Measurements from ENCODE around the gene CACNA1E. TPM values are rescaled to one million over a fixed set of nuclear protein-coding genes. Genes with fewer than 3 reads are reported as not detected.

CACNA1E gene
- total and polyA plus RNA-seq, 7 experiments from 2014 or later = 0.07 TPM; not detected in 6

GRCh38 chr1:181660621-181661020 lies 177.3 kb downstream of the CACNA1E start:
- no peaks in the 10 kb centered on the region for H3K36me3 Mint-ChIP-seq
- no peak overlapping the region for H3K27ac Mint-ChIP-seq
- H3K27me3 Mint-ChIP-seq = peaks cover 21 to 38% (median 27%) of the 10 kb centered on the region in 5 donors
- CTCF ChIA-PET = no interaction called here
- no peak overlapping the region for H3K27ac ChIP-seq (ENCODE audit: low read depth, low read length)
- intact Hi-C loops (cut with micrococcal nuclease) = no loop called here
- H3K36me3 ChIP-seq (ENCODE audit: control insufficient read depth in 2 of 3, insufficient read depth in 3 of 3, low read length in 3 of 3) = no peaks in the 10 kb centered on the region
- POLR2A ChIA-PET = no interaction called here
- H3K4me3 ChIP-seq (ENCODE audit: low read length) = no peak overlapping the region
- H3K4me3 Mint-ChIP-seq = no peak overlapping the region
- no peak for DNase-seq
- H3K4me1 ChIP-seq (ENCODE audit: control insufficient read depth in 2 of 2, insufficient read depth in 2 of 2, low read length in 2 of 2) = no peaks in the 10 kb centered on the region
- H3K9me3 ChIP-seq (ENCODE audit: control insufficient read depth in 2 of 3, low read length in 3 of 3) = no peaks in the 10 kb centered on the region
- H3K27me3 ChIP-seq (ENCODE audit: control insufficient read depth in 2 of 2, insufficient read depth in 2 of 2, low read length in 2 of 2) = no peaks in the 10 kb centered on the region
- H3K9me3 Mint-ChIP-seq = peaks cover 0 to 4% (median 0%) of the 10 kb centered on the region in 11 donors
- no peak for ATAC-seq
- H3K4me1 Mint-ChIP-seq = no peaks in the 10 kb centered on the region

- Mint-ChIP-seq H3K9me3 (peaks cover 0 to 4% (median 0%) of the 10 kb centered on the region in 11 donors), H3K4me1 (no peaks in the 10 kb centered on the region), H3K4me3 (no peak overlapping the region), H3K27me3 (peaks cover 21 to 42% (median 33%) of the 10 kb centered on the region in 5 donors), H3K36me3 (no peaks in the 10 kb centered on the region), H3K27ac (no peak overlapping the region)
- H3K36me3 ChIP-seq (ENCODE audit: control insufficient read depth in 2 of 3, insufficient read depth in 3 of 3, low read length in 3 of 3) = no peaks in the 10 kb centered on the region
- H3K27me3 ChIP-seq (ENCODE audit: control insufficient read depth in 2 of 2, insufficient read depth in 2 of 2, low read length in 2 of 2) = no peaks in the 10 kb centered on the region
- no peak for ATAC-seq
- intact Hi-C loops (cut with micrococcal nuclease) = no loop called here
- POLR2A ChIA-PET = no interaction called here
- no peaks in the 10 kb centered on the region for H3K9me3 ChIP-seq (ENCODE audit: control insufficient read depth in 2 of 3, low read length in 3 of 3)
- no peak for DNase-seq
- no peak overlapping the region for H3K27ac ChIP-seq (ENCODE audit: low read depth, low read length)
- H3K4me1 ChIP-seq (ENCODE audit: control insufficient read depth in 2 of 2, insufficient read depth in 2 of 2, low read length in 2 of 2) = no peaks in the 10 kb centered on the region
- no peak overlapping the region for H3K4me3 ChIP-seq (ENCODE audit: low read length)
- CTCF ChIA-PET = no interaction called here
These were observed 178.3 kb downstream of the CACNA1E start for GRCh38 chr1:181661569-181661968.

- intact Hi-C loops (cut with micrococcal nuclease) = no loop called here
- DNase-seq (no peak), ATAC-seq (no peak)
- Histone ChIP-seq H3K9me3 (ENCODE audit: control insufficient read depth in 2 of 3, low read length in 3 of 3) (no peaks in the 10 kb centered on the region), H3K4me3 (ENCODE audit: low read length) (no peak overlapping the region), H3K27ac (ENCODE audit: low read depth, low read length) (no peak overlapping the region), H3K36me3 (ENCODE audit: control insufficient read depth in 2 of 3, insufficient read depth in 3 of 3, low read length in 3 of 3) (no peaks in the 10 kb centered on the region), H3K27me3 (ENCODE audit: control insufficient read depth in 2 of 2, insufficient read depth in 2 of 2, low read length in 2 of 2) (no peaks in the 10 kb centered on the region), H3K4me1 (ENCODE audit: control insufficient read depth in 2 of 2, insufficient read depth in 2 of 2, low read length in 2 of 2) (no peaks in the 10 kb centered on the region)
- Mint-ChIP-seq H3K27me3 (peaks cover 21 to 46% (median 34%) of the 10 kb centered on the region in 5 donors), H3K4me1 (no peaks in the 10 kb centered on the region), H3K36me3 (no peaks in the 10 kb centered on the region), H3K9me3 (peaks cover 0 to 4% (median 0%) of the 10 kb centered on the region in 11 donors), H3K27ac (no peak overlapping the region), H3K4me3 (no peak overlapping the region)
- CTCF ChIA-PET = interaction anchor here (0.6 kb wide), 1 partner anchor 47 kb away, joined by 3 read pairs; no protein-coding TSS in a partner anchor
- POLR2A ChIA-PET = no interaction called here
These were observed 179.3 kb downstream of the CACNA1E start for GRCh38 chr1:181662606-181663005.

GRCh38 chr1:181664543-181664942 lies 181.2 kb downstream of the CACNA1E start:
- H3K27me3 ChIP-seq (ENCODE audit: control insufficient read depth in 2 of 2, insufficient read depth in 2 of 2, low read length in 2 of 2) = no peaks in the 10 kb centered on the region
- Mint-ChIP-seq H3K4me3 (no peak overlapping the region), H3K9me3 (peaks cover 0 to 4% (median 0%) of the 10 kb centered on the region in 11 donors), H3K4me1 (no peaks in the 10 kb centered on the region), H3K27me3 (peaks cover 17 to 45% (median 27%) of the 10 kb centered on the region in 5 donors), H3K36me3 (no peaks in the 10 kb centered on the region), H3K27ac (no peak overlapping the region)
- POLR2A ChIA-PET = no interaction called here
- no peaks in the 10 kb centered on the region for H3K9me3 ChIP-seq (ENCODE audit: control insufficient read depth in 2 of 3, low read length in 3 of 3)
- no peak overlapping the region for H3K27ac ChIP-seq (ENCODE audit: low read depth, low read length)
- H3K36me3 ChIP-seq (ENCODE audit: control insufficient read depth in 2 of 3, insufficient read depth in 3 of 3, low read length in 3 of 3) = no peaks in the 10 kb centered on the region
- no peak for DNase-seq
- no peaks in the 10 kb centered on the region for H3K4me1 ChIP-seq (ENCODE audit: control insufficient read depth in 2 of 2, insufficient read depth in 2 of 2, low read length in 2 of 2)
- CTCF ChIA-PET = interaction anchor here (0.5 kb wide), 1 partner anchor 379 kb away, joined by 3 read pairs; no protein-coding TSS in a partner anchor
- ATAC-seq = no peak
- intact Hi-C loops (cut with micrococcal nuclease) = no loop called here
- no peak overlapping the region for H3K4me3 ChIP-seq (ENCODE audit: low read length)

GRCh38 chr1:181669246-181669645 lies 185.9 kb downstream of the CACNA1E start:
- H3K4me3 ChIP-seq (ENCODE audit: low read length) = no peak overlapping the region
- CTCF ChIA-PET = no interaction called here
- peaks cover 0 to 10% (median 4%) of the 10 kb centered on the region in 11 donors for H3K9me3 Mint-ChIP-seq
- H3K27ac ChIP-seq (ENCODE audit: low read depth, low read length) = no peak overlapping the region
- no peaks in the 10 kb centered on the region for H3K4me1 ChIP-seq (ENCODE audit: control insufficient read depth in 2 of 2, insufficient read depth in 2 of 2, low read length in 2 of 2)
- intact Hi-C loops (cut with micrococcal nuclease) = no loop called here
- peaks cover 10 to 47% (median 39%) of the 10 kb centered on the region in 5 donors for H3K27me3 Mint-ChIP-seq
- no peak overlapping the region for H3K27ac Mint-ChIP-seq
- H3K27me3 ChIP-seq (ENCODE audit: control insufficient read depth in 2 of 2, insufficient read depth in 2 of 2, low read length in 2 of 2) = no peaks in the 10 kb centered on the region
- H3K4me1 Mint-ChIP-seq = no peaks in the 10 kb centered on the region
- DNase-seq (no peak), ATAC-seq (no peak)
- H3K36me3 Mint-ChIP-seq = peaks cover 0 to 4% (median 0%) of the 10 kb centered on the region in 5 donors
- H3K4me3 Mint-ChIP-seq = no peak overlapping the region
- no peaks in the 10 kb centered on the region for H3K9me3 ChIP-seq (ENCODE audit: control insufficient read depth in 2 of 3, low read length in 3 of 3)
- H3K36me3 ChIP-seq (ENCODE audit: control insufficient read depth in 2 of 3, insufficient read depth in 3 of 3, low read length in 3 of 3) = no peaks in the 10 kb centered on the region
- POLR2A ChIA-PET = no interaction called here

GRCh38 chr1:181674617-181675016 lies 191.3 kb downstream of the CACNA1E start:
- no peak for DNase-seq
- Histone ChIP-seq H3K4me3 (ENCODE audit: low read length) (no peak overlapping the region), H3K27me3 (ENCODE audit: control insufficient read depth in 2 of 2, insufficient read depth in 2 of 2, low read length in 2 of 2) (no peaks in the 10 kb centered on the region), H3K9me3 (ENCODE audit: control insufficient read depth in 2 of 3, low read length in 3 of 3) (no peaks in the 10 kb centered on the region), H3K4me1 (ENCODE audit: control insufficient read depth in 2 of 2, insufficient read depth in 2 of 2, low read length in 2 of 2) (no peaks in the 10 kb centered on the region), H3K27ac (ENCODE audit: low read depth, low read length) (no peak overlapping the region), H3K36me3 (ENCODE audit: control insufficient read depth in 2 of 3, insufficient read depth in 3 of 3, low read length in 3 of 3) (no peaks in the 10 kb centered on the region)
- Mint-ChIP-seq H3K4me1 (no peaks in the 10 kb centered on the region), H3K9me3 (peaks cover 0 to 10% (median 4%) of the 10 kb centered on the region in 11 donors), H3K27ac (no peak overlapping the region), H3K4me3 (no peak overlapping the region), H3K36me3 (peaks cover 0 to 4% (median 0%) of the 10 kb centered on the region in 5 donors), H3K27me3 (peaks cover 17 to 47% (median 41%) of the 10 kb centered on the region in 5 donors)
- intact Hi-C loops (cut with micrococcal nuclease) = no loop called here
- ChIA-PET CTCF (no interaction called here), POLR2A (no interaction called here)
- ATAC-seq = no peak

GRCh38 chr1:181675091-181675917 lies 192.0 kb downstream of the CACNA1E start:
- no peak overlapping the region for H3K27ac ChIP-seq (ENCODE audit: low read depth, low read length)
- intact Hi-C loops (cut with micrococcal nuclease) = no loop called here
- no peaks in the 10 kb centered on the region for H3K36me3 ChIP-seq (ENCODE audit: control insufficient read depth in 2 of 3, insufficient read depth in 3 of 3, low read length in 3 of 3)
- H3K4me1 ChIP-seq (ENCODE audit: control insufficient read depth in 2 of 2, insufficient read depth in 2 of 2, low read length in 2 of 2) = no peaks in the 10 kb centered on the region
- H3K4me3 Mint-ChIP-seq = no peak overlapping the region
- H3K36me3 Mint-ChIP-seq = peaks cover 0 to 4% (median 0%) of the 10 kb centered on the region in 5 donors
- H3K4me3 ChIP-seq (ENCODE audit: low read length) = no peak overlapping the region
- H3K27me3 Mint-ChIP-seq = peaks cover 17 to 48% (median 42%) of the 10 kb centered on the region in 5 donors
- no peaks in the 10 kb centered on the region for H3K27me3 ChIP-seq (ENCODE audit: control insufficient read depth in 2 of 2, insufficient read depth in 2 of 2, low read length in 2 of 2)
- H3K4me1 Mint-ChIP-seq = no peaks in the 10 kb centered on the region
- no peak for DNase-seq
- H3K27ac Mint-ChIP-seq = no peak overlapping the region
- ATAC-seq = no peak
- H3K9me3 Mint-ChIP-seq = peaks cover 0 to 10% (median 4%) of the 10 kb centered on the region in 11 donors
- ChIA-PET CTCF (no interaction called here), POLR2A (no interaction called here)
- no peaks in the 10 kb centered on the region for H3K9me3 ChIP-seq (ENCODE audit: control insufficient read depth in 2 of 3, low read length in 3 of 3)

Measured in naive thymus-derived CD4-positive, alpha-beta T cell (primary cell).